Suprapubic skin (tissue), 4 donors: Measurements from ENCODE around the gene IFT27.
"Not testable (repeated sequence)": the region's sequence is repeated elsewhere in the genome, so short reads cannot be mapped to it uniquely, and the experiment has no call there.

ENCODE experiments used
- EP300 ChIP-seq: sonication (generic); formaldehyde crosslinking; IDR thresholded peaks from one replicate; pipeline ENCODE4 v1.6.1; 2017; ENCODE audit warnings: antibody characterized with exemption
- POLR2A ChIP-seq, 2 donors: fragments of 450-650 bp; IDR thresholded peaks; one replicate each; pipeline ENCODE4 v1.6.1; 2017; ENCODE audit warnings: antibody characterized with exemption in 2 of 2, mild to moderate bottlenecking in 2 of 2, moderate library complexity in 2 of 2
- POLR2AphosphoS5 ChIP-seq, 3 donors: sonication (generic); formaldehyde crosslinking; IDR thresholded peaks; one replicate each; pipeline ENCODE4 v1.6.1; 2017; ENCODE audit warnings: antibody characterized with exemption in 3 of 3
- TF ChIP-seq, protein P1 (sequence below), 2 donors: fragments of 200-600 bp in 1 of 2; fragments of 450-650 bp in 1 of 2; sonication (generic) in 1 of 2; IDR thresholded peaks; one replicate each; pipeline ENCODE4 v1.5.1; 2016 to 2019; ENCODE audit warnings: antibody characterized with exemption in 2 of 2, mild to moderate bottlenecking in 1 of 2, moderate library complexity in 1 of 2

DNA sequence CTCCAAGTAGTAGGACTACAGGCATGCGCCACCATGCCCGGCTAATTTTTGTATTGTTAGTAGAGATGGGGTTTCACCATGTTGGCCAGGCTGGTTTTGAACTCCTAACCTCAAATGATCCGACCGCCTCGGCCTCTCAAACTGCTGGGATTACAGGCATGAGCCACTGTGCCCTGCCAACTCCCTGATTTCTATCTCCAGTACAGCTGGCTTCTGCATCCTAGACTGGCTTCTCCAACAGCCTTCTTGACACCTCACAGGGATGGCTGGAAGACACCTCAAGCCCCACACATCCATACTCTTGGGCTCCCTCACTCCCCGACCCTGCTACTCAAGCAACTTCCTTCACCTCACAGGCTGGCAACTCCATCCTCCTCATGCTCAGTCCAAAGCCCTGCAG is 44.6 kb downstream of the IFT27 start:
- TF ChIP-seq, protein P1, sequence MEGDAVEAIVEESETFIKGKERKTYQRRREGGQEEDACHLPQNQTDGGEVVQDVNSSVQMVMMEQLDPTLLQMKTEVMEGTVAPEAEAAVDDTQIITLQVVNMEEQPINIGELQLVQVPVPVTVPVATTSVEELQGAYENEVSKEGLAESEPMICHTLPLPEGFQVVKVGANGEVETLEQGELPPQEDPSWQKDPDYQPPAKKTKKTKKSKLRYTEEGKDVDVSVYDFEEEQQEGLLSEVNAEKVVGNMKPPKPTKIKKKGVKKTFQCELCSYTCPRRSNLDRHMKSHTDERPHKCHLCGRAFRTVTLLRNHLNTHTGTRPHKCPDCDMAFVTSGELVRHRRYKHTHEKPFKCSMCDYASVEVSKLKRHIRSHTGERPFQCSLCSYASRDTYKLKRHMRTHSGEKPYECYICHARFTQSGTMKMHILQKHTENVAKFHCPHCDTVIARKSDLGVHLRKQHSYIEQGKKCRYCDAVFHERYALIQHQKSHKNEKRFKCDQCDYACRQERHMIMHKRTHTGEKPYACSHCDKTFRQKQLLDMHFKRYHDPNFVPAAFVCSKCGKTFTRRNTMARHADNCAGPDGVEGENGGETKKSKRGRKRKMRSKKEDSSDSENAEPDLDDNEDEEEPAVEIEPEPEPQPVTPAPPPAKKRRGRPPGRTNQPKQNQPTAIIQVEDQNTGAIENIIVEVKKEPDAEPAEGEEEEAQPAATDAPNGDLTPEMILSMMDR (IDR thresholded peaks at IDR 0.05) = not testable (repeated sequence)
- not testable (repeated sequence) for TF ChIP-seq POLR2AphosphoS5 (IDR thresholded peaks at IDR 0.05); POLR2A (IDR thresholded peaks at IDR 0.05); EP300
